ENCODE data around the gene STUM.
A peak's percentile ranks its signal among the peaks of the same experiment; 100 is the strongest.

Gene STUM

DNA sequence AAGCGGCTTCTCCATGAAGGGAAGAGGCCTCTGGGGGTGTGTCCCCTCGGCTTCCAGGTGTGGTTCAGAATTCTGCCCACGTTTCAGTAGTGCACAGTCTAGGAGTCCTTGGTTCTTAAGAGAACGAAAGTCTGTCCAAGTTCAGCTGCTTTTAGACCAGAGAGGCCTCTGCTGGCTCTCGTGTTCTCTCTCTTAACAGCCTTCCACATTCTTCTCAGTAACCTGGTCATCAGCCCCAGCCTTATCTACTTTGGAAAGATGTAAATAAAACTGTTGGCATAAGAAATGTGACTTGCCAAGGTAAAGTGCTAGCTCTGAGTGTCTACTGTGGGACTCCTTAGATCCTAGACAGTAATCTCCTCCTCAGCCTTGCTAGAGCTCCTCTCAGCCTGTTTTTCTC is 15.3 kb upstream of the STUM start:
- FAIRE-seq = no peak

DNA sequence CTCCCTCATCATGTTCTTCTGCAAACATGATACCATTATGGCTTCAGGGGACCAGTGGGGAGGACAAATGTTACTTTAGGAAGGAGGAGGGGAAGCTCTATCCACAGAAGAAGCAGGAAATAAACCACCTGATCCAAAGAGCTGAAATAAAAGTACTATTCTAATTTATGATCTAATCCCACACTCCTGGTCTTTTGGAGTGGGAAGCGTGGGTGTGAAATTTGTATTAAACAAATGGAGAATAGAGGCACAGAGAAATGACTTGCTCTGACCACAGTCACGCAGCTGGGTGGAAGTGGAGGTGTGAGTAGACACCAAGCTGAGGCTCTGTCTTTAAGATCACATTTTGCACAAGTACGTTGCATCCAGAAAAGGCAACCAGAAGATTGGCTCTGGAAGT is 14.5 kb upstream of the STUM start:
- FAIRE-seq (no peak), DNase-seq (ENCODE audit: low spot score) (no peak)

More for the DNA sequence above, 15.3 kb upstream of the STUM start:
- DNase-seq (ENCODE audit: low spot score) = no peak

DNA sequence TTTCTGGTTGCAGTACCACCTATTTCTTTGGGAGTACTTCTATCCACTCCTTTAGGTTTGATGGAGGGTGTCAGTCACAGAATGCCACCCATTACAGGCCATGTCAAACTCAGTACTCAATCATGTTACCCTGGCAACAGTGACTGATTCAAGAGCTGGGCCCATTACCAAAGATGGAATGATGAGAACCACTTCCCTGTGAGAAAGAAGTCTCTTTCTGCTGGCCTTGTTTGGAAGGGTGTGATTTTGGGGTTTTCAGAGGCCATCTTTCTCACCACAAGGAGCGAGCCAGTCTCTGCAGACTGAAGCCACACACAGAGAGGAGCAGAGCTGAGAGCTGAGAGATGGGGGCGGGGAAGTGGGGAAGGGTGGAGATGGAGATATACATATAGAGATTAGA is 13.9 kb upstream of the STUM start:
- no peak for FAIRE-seq
- DNase-seq (ENCODE audit: low spot score) = no peak

- DNase-seq (ENCODE audit: low spot score) (no peak), FAIRE-seq (no peak)
These were observed 12.9 kb upstream of the STUM start for GRCh38 chr1:226535666-226536065.

DNA sequence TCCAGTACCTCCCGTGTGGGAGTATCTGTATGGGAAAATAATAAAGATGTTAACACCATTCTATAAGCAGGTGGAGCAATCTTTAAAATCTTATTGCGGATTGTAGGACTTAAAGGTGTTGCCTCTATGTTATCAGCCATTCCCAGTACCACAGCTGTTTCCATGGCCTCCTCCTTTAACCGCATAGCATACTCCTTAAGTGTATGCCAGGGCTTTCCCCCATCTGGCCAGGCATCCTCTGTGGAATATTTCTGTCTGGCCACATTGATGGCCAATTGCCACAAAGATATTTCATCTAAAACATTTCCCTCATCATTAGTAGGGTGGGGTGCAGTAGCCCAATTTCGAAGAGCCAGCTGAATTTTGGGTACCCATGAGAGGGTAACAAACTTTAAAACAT is 7.3 kb upstream of the STUM start:
- no peak for FAIRE-seq

GRCh38 chr1:226541631-226542622 is 6.6 kb upstream of the STUM start:
- FAIRE-seq = no peak
- DNase-seq (ENCODE audit: low spot score) = no peak

More for the DNA sequence above, 7.3 kb upstream of the STUM start:
- no peak for DNase-seq (ENCODE audit: low spot score)

DNA sequence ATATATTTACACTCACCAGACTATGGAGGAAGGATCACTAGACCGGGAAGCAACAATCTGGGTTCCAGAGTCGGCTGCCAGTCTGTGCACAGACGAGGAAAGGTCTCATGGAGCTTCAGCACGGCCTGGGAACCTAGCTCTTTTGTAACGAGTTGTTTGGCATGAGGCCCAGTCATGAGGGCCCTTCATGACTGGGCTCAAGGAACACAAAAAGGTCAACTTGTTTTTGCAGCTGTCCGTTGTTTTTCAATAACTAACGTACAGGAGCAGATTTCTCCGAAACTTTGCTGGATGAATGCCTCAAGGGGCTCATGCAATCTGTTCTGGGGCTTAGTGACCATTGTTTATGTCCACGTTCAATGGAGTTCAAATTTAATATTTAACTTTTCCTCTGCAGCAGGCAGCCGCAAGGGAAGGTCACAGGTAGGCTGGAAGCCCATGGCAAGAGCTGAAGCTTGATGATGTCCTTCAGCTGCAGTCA is 5.9 kb upstream of the STUM start:
- FAIRE-seq = no peak
- DNase-seq (ENCODE audit: low spot score) = no peak

DNA sequence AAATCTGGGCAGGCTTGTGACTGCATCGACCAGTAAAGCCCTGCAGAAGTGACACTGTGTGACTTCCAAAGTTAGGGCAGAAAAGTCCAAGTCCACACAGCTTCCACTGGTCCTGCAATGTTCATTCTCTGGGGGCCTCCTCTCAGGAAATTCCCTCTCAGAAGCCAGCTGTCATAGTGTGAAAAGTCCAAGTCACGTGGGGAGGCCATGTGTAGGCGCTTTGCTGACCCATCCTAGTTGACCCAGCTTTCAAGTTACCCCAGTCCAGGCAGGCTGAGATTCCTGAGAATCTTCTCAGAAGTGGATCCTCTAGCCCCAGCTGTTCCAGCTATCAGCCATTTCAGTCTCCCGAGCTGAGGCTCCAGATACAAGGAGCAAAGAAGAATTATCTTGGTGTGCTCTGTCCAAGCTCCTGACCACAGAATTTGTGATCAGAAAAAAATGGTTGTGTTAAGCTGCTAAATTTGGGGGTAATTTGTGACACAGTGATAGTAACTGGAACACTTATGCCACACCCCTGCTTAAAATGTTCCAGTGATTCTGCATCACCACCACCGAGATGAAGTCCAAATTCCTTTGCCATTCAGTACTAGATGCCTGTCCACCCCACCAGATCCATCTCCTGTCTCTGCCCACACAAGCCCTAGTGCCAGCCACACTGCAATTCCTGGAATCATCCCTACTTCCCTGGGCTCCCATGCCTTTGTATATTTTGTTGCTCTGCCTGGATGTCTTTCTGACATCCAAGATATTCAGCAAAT is 2.5 kb upstream of the STUM start:
- FAIRE-seq (no peak), DNase-seq (ENCODE audit: low spot score) (no peak)

DNA sequence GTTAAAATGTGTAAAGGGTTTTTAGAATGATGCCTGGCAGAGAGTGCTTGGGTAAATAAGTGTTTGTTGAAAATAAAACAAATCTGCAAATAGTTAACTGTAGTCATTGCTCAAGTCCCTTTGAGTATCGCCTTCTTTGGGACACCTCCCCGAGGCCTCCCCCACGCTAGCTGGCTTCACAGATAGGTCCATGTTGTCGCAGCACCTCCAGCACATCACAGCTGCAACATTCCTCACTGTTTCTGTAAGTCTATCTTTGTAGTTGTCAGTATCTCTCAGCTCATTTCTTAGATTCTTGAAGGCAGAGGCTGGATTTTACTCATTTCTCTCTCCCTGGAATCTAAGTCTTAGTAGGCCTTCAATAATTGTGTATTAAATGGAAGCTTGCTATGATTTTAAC is 1.6 kb upstream of the STUM start:
- FAIRE-seq = no peak
- no peak for DNase-seq (ENCODE audit: low spot score)

DNA sequence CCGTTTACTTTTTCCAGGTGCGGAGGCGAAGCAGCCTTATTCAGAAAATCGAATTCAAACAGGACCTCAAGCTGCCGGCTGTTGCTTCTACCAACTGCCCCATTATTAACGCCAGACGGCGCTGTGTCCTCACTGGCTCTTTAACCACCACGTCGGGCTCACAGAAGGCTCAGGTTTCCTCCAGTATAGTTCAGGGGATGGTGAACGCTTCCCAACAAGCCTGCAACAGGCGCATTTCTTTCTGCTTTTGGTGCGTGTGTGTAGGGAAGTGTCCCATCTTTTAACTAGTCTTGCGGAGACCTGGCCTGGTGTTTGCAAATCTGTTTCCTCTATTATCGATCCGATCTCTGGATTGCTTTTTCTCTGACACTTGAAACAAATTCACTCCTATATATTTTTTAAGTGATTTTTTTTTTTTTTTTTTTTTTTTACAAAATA is 791 bp upstream of the STUM start:
- DNase-seq (ENCODE audit: low spot score) (peak; percentile 57), FAIRE-seq (no peak)

DNA sequence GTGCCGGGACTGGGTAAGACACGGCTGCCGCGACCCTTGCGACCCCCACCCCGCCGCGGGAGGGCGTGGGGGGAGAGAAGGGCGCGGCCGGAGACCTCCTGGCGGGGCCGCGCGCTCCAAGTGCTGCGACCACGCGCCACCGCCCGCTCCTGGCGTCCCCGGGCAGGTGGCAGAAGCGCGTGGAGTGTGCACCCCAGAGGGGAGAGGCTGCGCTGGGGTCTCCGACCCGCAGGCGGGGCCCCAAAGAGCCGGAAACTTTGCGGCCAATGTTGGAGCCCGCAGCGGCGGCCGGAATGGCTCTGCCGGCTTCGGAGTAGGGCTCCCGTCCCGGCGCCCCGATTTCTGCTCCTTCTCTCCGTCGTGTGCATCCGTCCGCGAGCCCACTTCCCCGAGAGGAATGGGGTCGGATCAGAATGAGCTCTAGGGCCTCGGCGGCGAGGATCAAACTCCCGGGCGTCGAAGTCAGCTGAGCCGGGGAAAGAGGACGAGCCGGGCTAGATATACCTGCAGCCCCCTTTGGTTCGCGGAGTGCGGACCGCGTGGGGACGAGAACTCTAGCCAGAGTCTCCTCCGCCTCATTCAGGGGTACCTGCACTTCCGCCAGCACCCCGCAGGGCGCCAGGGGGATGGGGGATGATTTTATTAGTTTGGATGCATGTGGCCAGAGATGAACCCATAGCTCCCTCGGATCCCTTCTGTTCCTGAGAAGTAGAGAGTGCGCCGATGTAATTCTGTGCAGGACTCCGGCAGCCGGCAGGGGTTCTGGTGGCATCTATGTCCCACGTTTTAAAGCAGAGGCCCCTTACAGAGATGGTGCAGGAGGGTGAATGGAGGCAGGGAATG is 751 bp downstream of the STUM start:
- no peak for FAIRE-seq
- DNase-seq (ENCODE audit: low spot score) = no peak

DNA sequence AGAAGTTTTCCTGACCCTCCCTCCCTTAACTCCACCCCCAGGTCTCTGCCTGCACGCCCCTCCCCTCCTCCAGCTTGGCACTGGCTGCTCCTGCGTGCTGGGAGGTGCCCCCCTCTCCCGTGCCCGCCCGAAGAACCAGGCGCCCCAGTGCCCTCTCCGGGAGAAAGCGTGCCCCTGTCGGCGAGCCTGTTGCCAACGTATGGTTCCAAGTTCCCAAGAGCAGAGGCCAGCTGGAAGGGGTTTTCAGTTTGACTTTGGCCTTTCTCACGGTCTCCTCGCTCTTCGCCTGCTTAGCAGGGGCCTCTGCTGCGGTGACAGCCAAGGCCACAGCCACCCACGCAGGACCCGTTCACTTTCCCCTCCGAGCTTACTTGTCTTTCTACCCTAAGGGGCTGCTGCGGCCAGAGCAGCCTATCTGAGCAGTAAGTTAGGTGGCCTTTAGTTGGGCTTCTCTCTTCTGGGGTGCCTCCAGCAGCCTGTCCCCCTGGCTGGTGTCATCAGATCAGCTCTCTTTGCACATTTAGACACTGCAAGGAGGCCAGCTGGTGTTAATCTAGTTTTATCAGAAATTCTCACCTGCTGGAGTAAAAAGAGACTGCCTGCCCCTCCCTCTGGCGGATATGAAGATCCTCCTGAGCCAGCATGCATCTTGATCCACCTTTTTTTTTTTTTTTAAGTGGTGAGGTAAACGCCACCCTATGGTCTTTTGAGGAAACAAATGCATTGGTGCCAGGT is 1.5 kb downstream of the STUM start:
- DNase-seq (ENCODE audit: low spot score) = no peak

GRCh38 chr1:226550672-226551041 is 2.1 kb downstream of the STUM start:
- FAIRE-seq = no peak
- DNase-seq (ENCODE audit: low spot score) = no peak

More for the DNA sequence above, 1.5 kb downstream of the STUM start:
- FAIRE-seq = no peak

DNA sequence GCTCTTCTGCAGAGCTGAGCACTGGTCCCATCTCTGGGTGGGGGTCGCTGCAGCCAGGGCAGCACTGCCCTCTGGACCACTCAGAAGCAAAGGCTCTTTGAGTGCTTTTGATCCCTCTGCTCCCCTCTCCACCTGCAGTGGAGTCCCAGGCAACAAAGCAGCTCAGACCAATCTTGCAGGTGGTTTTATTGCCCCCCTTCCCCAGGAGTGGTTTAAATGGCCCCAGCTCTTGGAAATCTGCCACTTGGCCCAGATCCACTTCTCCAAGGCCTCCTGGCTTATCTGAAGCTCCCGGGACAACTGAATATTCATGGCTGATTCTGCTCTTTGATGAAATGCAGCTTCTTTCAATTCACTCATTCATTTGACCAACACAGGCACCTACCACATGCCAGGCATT is 2.7 kb downstream of the STUM start:
- DNase-seq (ENCODE audit: low spot score) (no peak), FAIRE-seq (no peak)

GRCh38 chr1:226552061-226552460 is 3.5 kb downstream of the STUM start:
- FAIRE-seq (no peak), DNase-seq (ENCODE audit: low spot score) (no peak)

DNA sequence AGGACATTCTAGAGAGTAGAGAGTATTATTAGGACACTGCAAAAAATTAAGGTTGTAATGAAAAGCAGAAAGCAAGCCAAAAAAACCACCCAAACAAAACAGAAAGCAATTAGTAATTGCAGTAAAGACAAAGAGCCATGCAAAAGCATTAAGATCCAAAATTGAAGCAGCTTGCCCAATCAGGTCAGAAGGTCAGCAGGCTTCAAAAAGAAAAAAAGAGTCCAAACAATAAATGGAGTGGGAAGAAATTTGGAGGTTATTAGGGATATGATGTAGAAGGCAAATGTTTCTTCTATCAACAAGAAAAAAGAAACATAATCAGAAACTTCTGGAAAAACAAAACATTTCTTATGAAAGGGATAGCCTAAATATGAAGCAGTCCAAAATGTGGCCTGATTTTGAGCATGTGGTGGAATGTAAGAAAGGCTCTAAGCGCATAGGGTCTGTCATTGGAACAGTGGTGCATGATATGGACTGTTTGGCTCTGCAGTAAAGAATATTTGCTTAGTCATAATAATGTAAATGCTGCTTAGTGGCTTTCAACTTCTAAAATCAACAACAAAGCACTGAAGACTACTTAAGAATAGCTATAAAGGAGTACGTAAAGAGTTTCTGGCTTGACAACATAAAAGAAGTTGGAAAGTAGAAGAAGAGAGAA is 4.8 kb downstream of the STUM start:
- FAIRE-seq = no peak
- no peak for DNase-seq (ENCODE audit: low spot score)

GRCh38 chr1:226553924-226554282 is 5.3 kb downstream of the STUM start:
- no peak for FAIRE-seq
- no peak for DNase-seq (ENCODE audit: low spot score)

GRCh38 chr1:226555092-226555491 is 6.5 kb downstream of the STUM start:
- no peak for FAIRE-seq

DNA sequence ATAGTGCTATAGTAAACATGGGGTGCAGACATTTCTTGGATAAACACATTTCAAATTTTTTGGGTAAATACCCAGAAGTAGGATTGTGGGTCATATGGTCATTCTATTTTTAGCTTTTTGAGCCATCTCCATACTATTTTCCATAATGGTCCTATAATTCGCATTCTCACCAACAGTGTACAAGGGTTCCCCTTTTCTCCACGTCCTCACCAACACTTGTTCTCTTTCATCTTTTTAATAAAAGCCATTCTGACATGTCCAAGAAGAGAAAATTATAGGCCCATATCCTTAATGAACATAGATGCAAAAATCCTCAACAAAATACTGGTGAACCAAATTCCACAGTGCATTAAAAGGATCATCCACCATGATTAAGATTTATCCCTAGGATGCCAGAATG is 8.9 kb downstream of the STUM start:
- no peak for DNase-seq (ENCODE audit: low spot score)
- FAIRE-seq = no peak

More at GRCh38 chr1:226555092-226555491, 6.5 kb downstream of the STUM start:
- DNase-seq (ENCODE audit: low spot score) = no peak

DNA sequence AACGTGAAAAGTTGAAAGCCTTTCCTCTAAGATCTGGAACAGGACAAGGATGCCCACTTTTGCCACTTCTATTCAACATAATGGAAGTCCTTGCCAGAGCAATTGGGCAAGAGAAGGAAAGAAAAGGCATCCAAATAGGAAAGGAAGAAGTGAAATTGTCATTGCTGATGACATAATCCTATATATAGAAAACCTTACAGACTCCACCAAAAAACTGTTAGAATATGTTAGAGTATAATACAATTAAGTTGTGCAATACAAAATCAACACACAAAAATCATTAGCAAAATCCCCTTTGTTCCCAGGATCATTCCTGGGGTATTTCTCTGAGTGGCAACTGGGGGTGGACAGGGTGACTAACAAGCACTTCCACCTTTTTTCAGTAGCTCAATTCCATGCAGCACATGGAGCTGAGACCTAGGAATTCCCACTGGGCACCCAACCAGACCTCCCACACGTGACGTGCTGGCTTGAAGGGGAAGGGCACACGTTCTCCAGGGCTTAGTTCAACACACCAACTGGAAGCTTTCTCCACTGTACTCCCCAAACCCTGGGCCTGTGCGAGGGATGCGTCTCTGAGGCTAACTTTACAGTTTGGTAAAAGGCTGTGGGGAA is 9.6 kb downstream of the STUM start:
- FAIRE-seq (no peak), DNase-seq (ENCODE audit: low spot score) (no peak)

Data from RCC 7860 (cell line).